Measurements from ENCODE around the gene CPEB2. TPM values are rescaled to one million over a fixed set of nuclear protein-coding genes. Genes with fewer than 3 reads are reported as not detected.

Gene CPEB2
- total and polyA plus RNA-seq, 12 donors: 3.2 to 15.8 (median 8.7) TPM

GRCh38 chr4:15025693-15026092 is 23.4 kb downstream of the CPEB2 start:
- intact Hi-C loops (cut with DNase I): no loop called here
- TF ChIP-seq CTCF (IDR thresholded peaks at IDR 0.05): no peak
- TF ChIP-seq POLR2A (IDR thresholded peaks at IDR 0.05): no peak
- WGBS, 4 donors: 85 to 96% (median 96%) methylated on average over 5 of the region's 5 CpGs

GRCh38 chr4:15027921-15028435 is 25.7 kb downstream of the CPEB2 start:
- WGBS, 4 donors: 97 to 100% (median 100%) methylated on average over 1 of the region's 1 CpG
- Histone ChIP-seq H3K4me3 (no peak overlapping the region), H3K36me3 (replicated peaks in 1 of 2) (peaks cover 0 to under 1% of the 10 kb centered on the region in 2 donors), H3K27ac (no peak overlapping the region), H3K9me3 (replicated peaks in 1 of 3) (peaks cover 0 to 4% (median 0%) of the 10 kb centered on the region in 3 donors), H3K27me3 (no peaks in the 10 kb centered on the region), H3K4me1 (replicated peaks in 1 of 2) (peaks cover 6 to 28% of the 10 kb centered on the region in 2 donors)
- intact Hi-C loops (cut with DNase I): no loop called here
- no peak for TF ChIP-seq CTCF (IDR thresholded peaks at IDR 0.05)
- no peak for TF ChIP-seq POLR2A (IDR thresholded peaks at IDR 0.05)
- no peak for DNase-seq

More at GRCh38 chr4:15025693-15026092, 23.4 kb downstream of the CPEB2 start:
- Histone ChIP-seq H3K36me3 (replicated peaks in 1 of 2) (no peaks in the 10 kb centered on the region), H3K27ac (no peak overlapping the region), H3K9me3 (replicated peaks in 1 of 3) (peaks cover 0 to 9% (median 0%) of the 10 kb centered on the region in 3 donors), H3K4me3 (no peak overlapping the region), H3K4me1 (replicated peaks in 1 of 2) (peaks cover 0 to 17% of the 10 kb centered on the region in 2 donors), H3K27me3 (no peaks in the 10 kb centered on the region)
- no peak for DNase-seq

GRCh38 chr4:15031197-15031596 is 28.9 kb downstream of the CPEB2 start:
- intact Hi-C loops (cut with DNase I): no loop called here
- DNase-seq: no peak
- no peaks in the 10 kb centered on the region for H3K9me3 ChIP-seq (replicated peaks in 1 of 3)
- H3K36me3 ChIP-seq (replicated peaks in 1 of 2): peaks cover 0 to 4% of the 10 kb centered on the region in 2 donors
- no peak overlapping the region for H3K27ac ChIP-seq
- TF ChIP-seq POLR2A (IDR thresholded peaks at IDR 0.05): no peak
- no peak for TF ChIP-seq CTCF (IDR thresholded peaks at IDR 0.05)
- peaks cover 16 to 45% of the 10 kb centered on the region in 2 donors for H3K4me1 ChIP-seq (replicated peaks in 1 of 2)
- no peaks in the 10 kb centered on the region for H3K27me3 ChIP-seq
- H3K4me3 ChIP-seq: no peak overlapping the region
- 67 to 79% (median 76%) methylated on average over 2 of the region's 2 CpGs for WGBS, 4 donors

GRCh38 chr4:15031993-15032675 is 29.9 kb downstream of the CPEB2 start:
- H3K4me1 ChIP-seq (replicated peaks in 1 of 2): peaks cover 16 to 45% of the 10 kb centered on the region in 2 donors
- WGBS, 4 donors: 57 to 68% (median 62%) methylated on average over 2 of the region's 2 CpGs
- no peak overlapping the region for H3K27ac ChIP-seq

More at GRCh38 chr4:15031993-15032675, 29.9 kb downstream of the CPEB2 start:
- TF ChIP-seq POLR2A (IDR thresholded peaks at IDR 0.05): no peak
- no peak for TF ChIP-seq CTCF (IDR thresholded peaks at IDR 0.05)
- no peaks in the 10 kb centered on the region for H3K9me3 ChIP-seq (replicated peaks in 1 of 3)
- H3K27me3 ChIP-seq: no peaks in the 10 kb centered on the region
- H3K4me3 ChIP-seq: no peak overlapping the region
- intact Hi-C loops (cut with DNase I): no loop called here
- DNase-seq: no peak
- peaks cover 0 to 4% of the 10 kb centered on the region in 2 donors for H3K36me3 ChIP-seq (replicated peaks in 1 of 2)

Measured in adrenal gland (tissue), 12 donors.